Measurements from ENCODE around the gene LCMT1.
"Not testable (repeated sequence)": the region's sequence is repeated elsewhere in the genome, so short reads cannot be mapped to it uniquely, and the experiment has no call there.

LCMT1 gene

GRCh38 chr16:25148568-25149215 lies 37.1 kb downstream of the LCMT1 start:
- no peak for DNase-seq

- DNase-seq, result no peak
Observed at GRCh38 chr16:25151996-25152395, 40.5 kb downstream of the LCMT1 start.

- DNase-seq, result no peak
Observed at GRCh38 chr16:25155553-25156460, 44.3 kb downstream of the LCMT1 start.

GRCh38 chr16:25157271-25157875 lies 45.8 kb downstream of the LCMT1 start:
- no peak for DNase-seq

GRCh38 chr16:25158401-25158800 lies 46.9 kb downstream of the LCMT1 start:
- DNase-seq, result no peak

GRCh38 chr16:25161753-25162367 lies 50.3 kb downstream of the LCMT1 start:
- DNase-seq, result no peak

- no peak for DNase-seq
Observed at GRCh38 chr16:25163683-25164082, 52.1 kb downstream of the LCMT1 start.

GRCh38 chr16:25165284-25165683 lies 53.7 kb downstream of the LCMT1 start:
- DNase-seq, result no peak

- DNase-seq, result not testable (repeated sequence)
Observed at GRCh38 chr16:25167920-25168319, 56.4 kb downstream of the LCMT1 start.

GRCh38 chr16:25171390-25171789 lies 59.8 kb downstream of the LCMT1 start:
- no peak for DNase-seq

GRCh38 chr16:25172831-25173230 lies 61.3 kb downstream of the LCMT1 start:
- no peak for DNase-seq

GRCh38 chr16:25174285-25174684 lies 62.7 kb downstream of the LCMT1 start:
- no peak for DNase-seq

- no peak for DNase-seq
Observed at GRCh38 chr16:25176136-25176535, 64.6 kb downstream of the LCMT1 start.

- no peak for DNase-seq
Observed at GRCh38 chr16:25177512-25177830, 65.9 kb downstream of the LCMT1 start.

GRCh38 chr16:25177831-25178688 lies 66.5 kb downstream of the LCMT1 start:
- no peak for DNase-seq

GRCh38 chr16:25181236-25181635 lies 69.7 kb downstream of the LCMT1 start:
- DNase-seq, result not testable (repeated sequence)

GRCh38 chr16:25184771-25185170 lies 73.2 kb downstream of the LCMT1 start:
- DNase-seq, result no peak

- no peak for DNase-seq
Observed at GRCh38 chr16:25187491-25187795, 75.9 kb downstream of the LCMT1 start.

- DNase-seq, result no peak
Observed at GRCh38 chr16:25189305-25189704, 77.8 kb downstream of the LCMT1 start.

GRCh38 chr16:25192096-25192495 lies 80.6 kb downstream of the LCMT1 start:
- DNase-seq, result no peak

GRCh38 chr16:25194273-25194878 lies 82.8 kb downstream of the LCMT1 start:
- no peak for DNase-seq

- no peak for DNase-seq
Observed at GRCh38 chr16:25198021-25198420, 86.5 kb downstream of the LCMT1 start.

All from activated naive CD4-positive, alpha-beta T cell treated with Interleukin-2 at 50 U/mL for 16 hours (primary cell).